Measurements from ENCODE around the gene OR9G4.
A peak's percentile ranks its signal among the peaks of the same experiment; 100 is the strongest.

The OR9G4 gene

GRCh38 chr11:56748597-56748996 is at the start of gene OR9G4:
Gene OR9G4, minus strand, starts transcription at chr11:56748697. Its CDS starts 4,931 bp downstream, at chr11:56743766.
- DNase-seq (ENCODE audit: low spot score) = no peak

GRCh38 chr11:56783448-56784041 is 35.0 kb upstream of the OR9G4 start:
- peak; percentile 41 for DNase-seq (ENCODE audit: low spot score)

- DNase-seq (ENCODE audit: low spot score) = no peak
These were observed 33.8 kb upstream of the OR9G4 start for GRCh38 chr11:56782167-56782847.

- no peak for DNase-seq (ENCODE audit: low spot score)
These were observed 28.3 kb upstream of the OR9G4 start for GRCh38 chr11:56776809-56777208.

- no peak for DNase-seq (ENCODE audit: low spot score)
These were observed 16.5 kb upstream of the OR9G4 start for GRCh38 chr11:56764976-56765375.

GRCh38 chr11:56751480-56751879 is 3.0 kb upstream of the OR9G4 start:
- DNase-seq (ENCODE audit: low spot score) = no peak

- no peak for DNase-seq (ENCODE audit: low spot score)
These were observed 1.7 kb upstream of the OR9G4 start for GRCh38 chr11:56750190-56750589.

- no peak for DNase-seq (ENCODE audit: low spot score)
These were observed 7.6 kb downstream of the OR9G4 start for GRCh38 chr11:56740886-56741285.

- DNase-seq (ENCODE audit: low spot score) = no peak
These were observed 8.4 kb downstream of the OR9G4 start for GRCh38 chr11:56740107-56740506.

- DNase-seq (ENCODE audit: low spot score) = no peak
These were observed 28.0 kb downstream of the OR9G4 start for GRCh38 chr11:56720513-56720912.

- DNase-seq (ENCODE audit: low spot score) = no peak
These were observed 32.1 kb downstream of the OR9G4 start for GRCh38 chr11:56716379-56716854.

- no peak for DNase-seq (ENCODE audit: low spot score)
These were observed 34.3 kb downstream of the OR9G4 start for GRCh38 chr11:56714206-56714605.

GRCh38 chr11:56706486-56706885 is 42.0 kb downstream of the OR9G4 start:
- DNase-seq (ENCODE audit: low spot score) = no peak

- no peak for DNase-seq (ENCODE audit: low spot score)
These were observed 42.6 kb downstream of the OR9G4 start for GRCh38 chr11:56705784-56706396.

- DNase-seq (ENCODE audit: low spot score) = no peak
These were observed 47.5 kb downstream of the OR9G4 start for GRCh38 chr11:56700914-56701485.

- DNase-seq (ENCODE audit: low spot score) = no peak
These were observed 48.1 kb downstream of the OR9G4 start for GRCh38 chr11:56700242-56700913.

GRCh38 chr11:56698795-56699194 is 49.7 kb downstream of the OR9G4 start, which contains the start of gene OR9G1:
Gene OR9G1, plus strand, starts transcription at chr11:56699095. Its CDS starts 1,293 bp downstream, at chr11:56700388.
- DNase-seq (ENCODE audit: low spot score) = no peak

- no peak for DNase-seq (ENCODE audit: low spot score)
These were observed 55.1 kb downstream of the OR9G4 start for GRCh38 chr11:56693428-56693827.

Measured in AG08395 (cell line).